GM12875 (cell line): ENCODE data around the gene NDFIP1.

Experiments
- H3K4me3 ChIP-seq: one replicate; pipeline ENCODE4 v1.5.1; 2011; ENCODE audit warnings: low read depth, low read length, control low read depth
- TF ChIP-seq, protein P1 (sequence below): IDR thresholded peaks from 2 replicates; pipeline ENCODE4 v1.5.1; 2011; ENCODE audit warnings: low read depth, mild to moderate bottlenecking, control low read depth, inconsistent platforms, low read length, moderate library complexity, borderline replicate concordance; ENCODE audit not compliant: insufficient read depth

NDFIP1 gene

DNA sequence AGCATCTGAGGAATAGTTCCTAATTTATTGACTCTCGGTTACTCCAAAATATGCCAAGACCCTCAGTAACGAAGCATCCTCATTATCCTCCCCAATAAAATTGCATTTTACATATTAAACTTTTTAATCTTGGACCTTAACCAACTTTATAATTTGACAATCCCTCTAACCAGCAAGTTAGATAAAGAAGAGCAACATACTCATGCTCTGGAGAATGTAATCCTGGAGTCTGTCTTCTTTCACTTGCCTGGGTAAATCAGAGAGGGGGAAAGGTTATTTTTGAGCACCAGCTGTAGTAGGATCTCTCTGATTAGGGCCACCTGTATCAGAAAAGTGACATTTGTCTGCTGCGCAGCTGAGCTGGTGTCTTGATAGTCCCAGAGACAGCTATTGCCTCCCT lies 59.8 kb downstream of the NDFIP1 start:
- no peak overlapping the region for H3K4me3 ChIP-seq
- TF ChIP-seq, protein P1, sequence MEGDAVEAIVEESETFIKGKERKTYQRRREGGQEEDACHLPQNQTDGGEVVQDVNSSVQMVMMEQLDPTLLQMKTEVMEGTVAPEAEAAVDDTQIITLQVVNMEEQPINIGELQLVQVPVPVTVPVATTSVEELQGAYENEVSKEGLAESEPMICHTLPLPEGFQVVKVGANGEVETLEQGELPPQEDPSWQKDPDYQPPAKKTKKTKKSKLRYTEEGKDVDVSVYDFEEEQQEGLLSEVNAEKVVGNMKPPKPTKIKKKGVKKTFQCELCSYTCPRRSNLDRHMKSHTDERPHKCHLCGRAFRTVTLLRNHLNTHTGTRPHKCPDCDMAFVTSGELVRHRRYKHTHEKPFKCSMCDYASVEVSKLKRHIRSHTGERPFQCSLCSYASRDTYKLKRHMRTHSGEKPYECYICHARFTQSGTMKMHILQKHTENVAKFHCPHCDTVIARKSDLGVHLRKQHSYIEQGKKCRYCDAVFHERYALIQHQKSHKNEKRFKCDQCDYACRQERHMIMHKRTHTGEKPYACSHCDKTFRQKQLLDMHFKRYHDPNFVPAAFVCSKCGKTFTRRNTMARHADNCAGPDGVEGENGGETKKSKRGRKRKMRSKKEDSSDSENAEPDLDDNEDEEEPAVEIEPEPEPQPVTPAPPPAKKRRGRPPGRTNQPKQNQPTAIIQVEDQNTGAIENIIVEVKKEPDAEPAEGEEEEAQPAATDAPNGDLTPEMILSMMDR = no peak

DNA sequence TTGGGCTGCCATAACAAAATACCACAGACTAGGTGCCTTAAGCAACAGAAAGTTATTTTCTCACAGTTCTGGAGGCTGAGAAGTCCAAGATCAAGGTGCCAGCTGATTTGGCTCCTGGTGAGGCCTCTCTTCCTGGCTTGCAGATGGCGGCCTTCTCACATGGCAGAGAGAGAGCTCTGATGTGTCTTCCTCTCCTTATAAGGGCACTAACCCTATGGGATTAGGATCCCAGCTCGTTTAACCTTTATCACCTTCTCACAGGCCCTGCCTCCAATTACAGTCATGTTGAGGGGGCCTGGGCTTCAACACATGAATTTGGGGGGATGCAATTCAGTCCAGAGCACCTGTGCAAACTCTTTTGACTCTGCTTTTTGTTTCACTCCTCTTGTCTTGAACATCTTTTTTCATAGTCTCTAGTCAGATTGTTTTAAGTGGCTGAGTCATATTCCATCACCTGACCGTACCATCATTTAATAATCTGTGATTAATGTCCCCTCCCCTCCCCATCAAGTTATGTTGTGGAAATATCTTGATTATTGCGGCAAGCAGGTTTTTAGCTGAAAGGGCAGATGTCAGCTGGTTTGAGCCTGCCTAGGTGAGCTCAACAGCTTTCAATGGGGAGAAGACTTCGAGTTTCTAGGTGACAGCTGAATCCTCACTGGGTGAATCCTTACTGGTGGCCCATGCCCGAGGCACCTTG lies 61.8 kb downstream of the NDFIP1 start:
- no peak overlapping the region for H3K4me3 ChIP-seq
- TF ChIP-seq, protein P1 = no peak

DNA sequence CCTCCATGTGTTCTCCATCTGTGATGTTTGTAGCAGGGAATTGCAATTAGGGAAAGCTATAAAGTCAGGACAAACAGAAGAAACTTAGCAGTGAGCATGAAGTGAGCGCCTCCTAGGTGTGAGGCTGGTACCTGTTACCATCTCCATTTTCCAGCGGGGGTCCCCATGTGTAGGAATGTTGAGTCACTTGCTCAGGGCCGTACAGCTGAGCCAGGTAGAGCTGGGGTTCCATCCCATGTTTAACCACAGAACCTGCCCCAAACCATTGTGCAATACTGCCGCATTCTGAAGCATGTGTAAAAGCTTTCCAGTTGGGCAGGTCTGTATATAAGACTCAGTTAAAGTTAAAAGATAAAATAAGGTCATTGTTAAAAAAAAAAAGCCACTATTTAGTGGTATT lies 62.7 kb downstream of the NDFIP1 start:
- TF ChIP-seq, protein P1 = no peak
- no peak overlapping the region for H3K4me3 ChIP-seq

DNA sequence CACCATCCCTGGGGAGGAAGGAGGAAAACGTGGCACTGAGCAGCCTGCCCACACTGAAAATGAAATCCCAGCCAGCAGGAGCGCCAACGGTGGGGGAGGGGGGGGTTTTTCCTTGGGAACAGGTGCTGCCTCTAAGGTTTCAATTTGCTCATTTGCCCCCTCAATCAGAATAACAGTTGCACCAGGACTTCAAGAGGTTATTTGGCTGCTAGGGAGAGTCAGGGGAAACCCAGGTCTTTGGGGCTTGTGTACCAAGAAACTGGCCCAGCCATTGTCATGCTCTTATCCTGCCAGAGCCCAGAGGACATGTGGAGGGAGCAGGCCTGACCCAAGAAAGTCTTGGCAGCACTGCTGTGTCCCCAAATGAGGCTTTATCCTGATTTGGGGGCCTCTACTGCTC lies 66.5 kb downstream of the NDFIP1 start:
- no peak overlapping the region for H3K4me3 ChIP-seq
- TF ChIP-seq, protein P1 = no peak

DNA sequence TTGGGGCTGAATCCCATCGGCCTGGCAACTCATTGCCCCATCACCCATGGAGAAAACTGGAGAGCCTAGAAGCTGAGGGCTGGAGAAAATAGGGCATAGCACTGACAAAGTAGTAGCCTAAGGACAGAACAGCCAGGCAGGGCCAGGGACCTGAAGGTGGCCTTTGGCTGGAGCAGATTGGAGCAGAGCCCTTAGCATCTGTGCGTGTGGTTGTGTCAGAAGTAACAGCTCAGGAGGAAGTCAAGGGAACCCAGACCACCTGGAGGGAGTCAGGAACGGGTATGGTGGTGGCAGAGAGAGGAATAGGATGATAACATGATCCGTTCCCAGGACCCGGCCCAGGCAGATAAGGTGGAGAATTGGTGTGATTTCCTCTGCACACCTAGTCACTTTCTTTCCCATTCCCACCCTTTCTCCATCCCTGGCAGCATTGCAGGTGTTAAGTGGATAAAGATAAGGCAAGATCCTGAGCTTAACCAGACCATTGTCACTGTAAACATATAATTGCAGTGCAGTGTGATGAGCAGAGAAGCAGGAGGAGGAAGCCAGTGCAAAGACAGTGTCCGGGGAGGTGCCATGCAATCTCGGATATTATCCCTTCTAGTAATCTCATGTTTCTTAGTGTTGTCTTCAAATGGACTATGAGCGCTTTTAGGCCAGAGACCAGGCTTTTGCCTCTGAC lies 67.0 kb downstream of the NDFIP1 start:
- TF ChIP-seq, protein P1 = no peak
- no peak overlapping the region for H3K4me3 ChIP-seq

DNA sequence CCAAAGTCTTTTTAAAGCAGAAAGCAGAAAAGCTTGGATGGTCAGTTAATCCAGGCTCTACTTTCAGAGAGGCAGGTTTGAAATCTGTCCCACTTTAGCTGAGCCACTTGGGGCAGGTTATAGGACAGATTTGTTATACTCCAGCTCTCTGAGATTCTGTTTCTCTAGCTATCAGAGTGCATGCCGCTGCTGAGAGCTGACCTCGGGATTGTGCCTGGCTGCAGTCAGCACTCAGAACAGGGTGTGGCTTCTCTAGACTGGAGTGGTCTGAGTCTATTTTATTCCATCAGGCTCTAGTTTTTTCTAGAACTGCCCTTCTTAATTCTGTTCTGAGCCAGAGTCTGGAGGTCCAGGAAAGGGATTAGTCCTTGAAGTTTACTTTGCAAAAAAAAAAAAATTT lies 67.7 kb downstream of the NDFIP1 start:
- TF ChIP-seq, protein P1 = no peak

DNA sequence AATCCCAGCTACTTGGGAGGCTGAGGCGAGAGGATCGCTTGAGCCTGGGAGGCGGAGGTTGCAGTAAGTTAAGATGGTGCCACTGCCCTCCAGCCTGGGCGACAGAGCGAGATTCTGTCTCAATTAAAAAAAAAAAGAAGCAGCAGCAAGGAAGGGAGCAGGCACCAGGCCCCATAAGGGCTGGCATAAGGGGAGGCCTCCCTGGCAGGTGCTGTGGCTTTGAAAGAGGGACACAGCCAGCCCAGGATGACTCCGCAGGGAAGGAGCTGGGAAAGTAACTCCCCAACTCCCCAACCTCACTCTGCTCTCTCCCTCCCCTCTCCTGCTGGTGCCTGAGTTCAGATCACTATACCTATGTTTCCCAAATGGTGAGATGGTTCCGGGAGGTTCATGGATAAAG lies 70.1 kb downstream of the NDFIP1 start:
- TF ChIP-seq, protein P1 = no peak
- H3K4me3 ChIP-seq = no peak overlapping the region

More for the DNA sequence above, 67.7 kb downstream of the NDFIP1 start:
- no peak overlapping the region for H3K4me3 ChIP-seq
